HCT116 (cell line): ENCODE results near the gene ZNF529. TPM values are rescaled to one million over a fixed set of nuclear protein-coding genes. Genes with fewer than 3 reads are reported as not detected.

ENCODE experiments used
- ATAC-seq: fragments of 200-7000 bp; cut with Tn5 transposase; 2 replicates; pipeline ENCODE4 v1.9.1; 2020; ENCODE audit warnings: mild to moderate bottlenecking, moderate library complexity
- BruUV-seq: library from RNA; stranded (reverse); fragments of 400-500 nt; replicated peaks from 2 replicates; lab custom pipeline; 2021; lab: Mats Ljungman, UMichigan
- CTCF ChIA-PET: fragments of 300-600 bp; sonication (Branson Sonifier 250); formaldehyde crosslinking; loops from one replicate; lab custom pipeline; 2021; ENCODE audit warnings: antibody characterized with exemption; lab: Charles Lee
- POLR2A ChIA-PET: fragments of 300-600, 350-600 bp; sonication (Branson Sonifier 250); formaldehyde crosslinking; loops from one replicate; lab custom pipeline; 2021; ENCODE audit warnings: antibody characterized with exemption; lab: Charles Lee
- RAD21 ChIA-PET, 2 experiments: fragments of 300-600 bp; sonication (Branson Sonifier 250); formaldehyde crosslinking; loops; one replicate each; lab custom pipeline; 2023; ENCODE audit warnings: low total read pairs in 2 of 2; ENCODE audit not compliant: uncharacterized antibody in 2 of 2, unreplicated experiment in 2 of 2, low non-redundant PET in 1 of 2; lab: Charles Lee
- DNase-seq: peaks from one replicate; pipeline ENCODE4 v3.0.0-alpha.2; 2010; ENCODE audit warnings: low read depth, low spot score
- H2AFZ ChIP-seq: fragments of 200-600 bp; shearing (Covaris generic), sonication (generic); 2 replicates; pipeline ENCODE4 v1.6.1; 2017; ENCODE audit warnings: low read depth, mixed run types, mixed read lengths, antibody characterized with exemption, low read length; ENCODE audit not compliant: poor library complexity, severe bottlenecking
- H3K27ac ChIP-seq: 2 replicates; pipeline ENCODE4 v1.5.1; 2012; ENCODE audit warnings: low read depth, low read length
- H3K27me3 ChIP-seq: fragments of 200-600 bp; sonication (generic); 2 replicates; pipeline ENCODE4 v1.6.1; 2016; ENCODE audit warnings: mixed run types, low read length, mixed read lengths; ENCODE audit not compliant: insufficient read depth
- H3K36me3 ChIP-seq, 2 experiments: fragments of 200-500 bp in 1 of 2; fragments of 200-600 bp in 1 of 2; sonication (Bioruptor generic) in 1 of 2; sonication (generic) in 1 of 2; 2 replicates each; pipeline versions ENCODE4 v1.5.1 to v1.6.1; 2014 to 2016; ENCODE audit warnings: low read length in 2 of 2, inconsistent platforms in 1 of 2, mixed read lengths in 1 of 2, mixed run types in 1 of 2; ENCODE audit not compliant: insufficient read depth in 2 of 2, control insufficient read depth in 1 of 2
- H3K4me1 ChIP-seq, 2 experiments: fragments of 200-600 bp in 1 of 2; sonication (generic) in 1 of 2; 2 replicates each; pipeline versions ENCODE4 v1.5.1 to v1.6.1; 2012 to 2017; ENCODE audit warnings: low read length in 2 of 2, inconsistent platforms in 1 of 2, mild to moderate bottlenecking in 1 of 2, mixed read lengths in 1 of 2, mixed run types in 1 of 2, moderate library complexity in 1 of 2; ENCODE audit not compliant: insufficient read depth in 2 of 2, control insufficient read depth in 1 of 2
- H3K4me2 ChIP-seq: fragments of 200-600 bp; sonication (generic); 2 replicates; pipeline ENCODE4 v1.6.1; 2017; ENCODE audit warnings: mixed run types, low read length, mixed read lengths
- H3K4me3 ChIP-seq, 2 experiments: fragments of 200-600 bp in 1 of 2; sonication (generic) in 1 of 2; replicated peaks in 1 of 2; 2 replicates each; pipeline ENCODE4 v1.5.1; 2011 to 2016; ENCODE audit warnings: low read length in 2 of 2, control low read depth in 1 of 2, low read depth in 1 of 2, mild to moderate bottlenecking in 1 of 2, mixed read lengths in 1 of 2, mixed run types in 1 of 2
- H3K79me2 ChIP-seq: fragments of 200-600 bp; sonication (generic); 2 replicates; pipeline ENCODE4 v1.6.1; 2017; ENCODE audit warnings: mild to moderate bottlenecking, mixed run types, low read length, moderate library complexity, mixed read lengths; ENCODE audit not compliant: insufficient read depth
- H3K9ac ChIP-seq: fragments of 200-600 bp; sonication (generic); 2 replicates; pipeline ENCODE4 v1.6.1; 2016; ENCODE audit warnings: low read length, mixed read lengths
- H3K9me2 ChIP-seq: fragments of 200-600 bp; sonication (generic), shearing (Covaris generic); 2 replicates; pipeline ENCODE4 v1.6.1; 2017; ENCODE audit warnings: mixed run types, mild to moderate bottlenecking, moderate library complexity; ENCODE audit not compliant: insufficient read depth
- H3K9me3 ChIP-seq, 2 experiments: fragments of 200-500 bp in 1 of 2; fragments of 200-600 bp in 1 of 2; sonication (Bioruptor generic) in 1 of 2; sonication (generic) in 1 of 2; 2 replicates each; pipeline ENCODE4 v1.6.1; 2014 to 2017; ENCODE audit warnings: low read length in 2 of 2, mixed read lengths in 2 of 2, inconsistent platforms in 1 of 2, low read depth in 1 of 2, mild to moderate bottlenecking in 1 of 2, mixed run types in 1 of 2, moderate library complexity in 1 of 2; ENCODE audit not compliant: control insufficient read depth in 1 of 2, insufficient read depth in 1 of 2
- H4K20me1 ChIP-seq: fragments of 200-600 bp; sonication (generic), shearing (Covaris generic); 2 replicates; pipeline ENCODE4 v1.6.1; 2017; ENCODE audit warnings: mixed run types, mild to moderate bottlenecking, moderate library complexity; ENCODE audit not compliant: insufficient read depth
- CEBPB ChIP-seq: IDR thresholded peaks from 2 replicates; pipeline ENCODE4 v1.6.1; 2012; ENCODE audit warnings: low read depth
- JUND ChIP-seq: IDR thresholded peaks from 2 replicates; pipeline ENCODE4 v1.6.1; 2012
- POLR2A ChIP-seq: IDR thresholded peaks from 2 replicates; pipeline ENCODE4 v1.7.0; 2011; ENCODE audit warnings: borderline replicate concordance; ENCODE audit not compliant: insufficient read depth, insufficient read length; ENCODE audit errors: extremely low read depth
- SIN3A ChIP-seq: IDR thresholded peaks from 2 replicates; pipeline ENCODE4 v1.6.1; 2012; ENCODE audit warnings: low read depth
- SRF ChIP-seq: IDR thresholded peaks from 2 replicates; pipeline ENCODE4 v1.6.1; 2012; ENCODE audit warnings: low read depth
- TCF7L2 ChIP-seq: IDR thresholded peaks from 2 replicates; pipeline ENCODE4 v1.7.0; 2011; ENCODE audit warnings: borderline replicate concordance, inconsistent platforms; ENCODE audit not compliant: insufficient read depth, insufficient read length; ENCODE audit errors: extremely low read depth
- ZNF274 ChIP-seq: fragments of 200-500 bp; sonication (Bioruptor generic); IDR thresholded peaks from 2 replicates; pipeline ENCODE4 v1.6.1; 2014; ENCODE audit warnings: mild to moderate bottlenecking, low read depth, low read length, inconsistent platforms
- intact Hi-C: fragments of 100-400 bp; cut with micrococcal nuclease; formaldehyde crosslinking; loops from 2 replicates; pipeline ENCODE4 v1.10.0; 2022
- total RNA-seq: library from RNA; stranded (reverse); gene quantifications from one replicate; pipeline ENCODE4 v1.2.1, GENCODE V29; 2021; ENCODE audit not compliant: unreplicated experiment
- TF ChIP-seq, protein P1 (sequence below): IDR thresholded peaks from 2 replicates; pipeline ENCODE4 v1.6.1; 2012
- TF ChIP-seq, protein P2 (sequence below), 3 experiments: fragments of 200-600 bp in 1 of 3; sonication (generic) in 1 of 3; IDR thresholded peaks in 2 of 3; conservative IDR thresholded peaks in 1 of 3; 2 replicates each; pipeline ENCODE4 v1.5.1; 2012 to 2017; ENCODE audit warnings: low read depth in 2 of 3, low read length in 2 of 3, antibody characterized with exemption in 1 of 3, borderline replicate concordance in 1 of 3, control low read depth in 1 of 3, mild to moderate bottlenecking in 1 of 3, mixed read lengths in 1 of 3, mixed run types in 1 of 3, moderate library complexity in 1 of 3; ENCODE audit not compliant: insufficient read depth in 1 of 3
- TF ChIP-seq, protein P3 (sequence below): IDR thresholded peaks from 2 replicates; pipeline ENCODE4 v1.6.1; 2012; ENCODE audit warnings: low read depth

The ZNF529 gene
- total RNA-seq, 1 experiment from 2014 or later = 0.30 TPM

DNA sequence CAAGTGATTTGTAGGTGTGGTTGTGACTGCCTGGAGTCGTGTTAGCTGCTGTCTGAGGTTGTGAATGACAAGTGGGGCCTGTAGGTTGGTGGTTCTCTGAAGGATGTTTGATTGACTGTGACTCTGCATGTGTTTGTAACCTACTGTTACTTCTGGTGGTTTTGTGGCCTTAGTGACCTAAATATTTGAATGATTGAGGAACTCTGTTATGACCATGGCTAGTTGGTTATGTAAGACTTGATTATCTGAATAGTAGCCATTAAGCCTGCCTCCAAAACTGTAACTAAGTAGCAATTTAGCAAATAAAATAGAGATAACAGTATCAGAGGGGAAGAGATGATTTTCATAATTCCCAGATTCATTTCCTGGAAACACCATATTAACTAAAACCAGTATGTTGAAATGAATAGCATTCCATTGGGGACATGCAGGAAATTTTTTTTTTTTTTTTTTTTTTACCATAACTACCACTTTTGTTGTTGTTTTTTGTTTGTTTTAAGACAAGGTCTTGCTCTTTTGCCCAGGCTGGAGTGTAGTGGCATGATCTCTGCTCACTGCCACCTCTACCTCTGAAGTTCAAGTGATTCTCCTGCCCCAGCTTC, 32.9 kb upstream of the ZNF529 start:
- ChIA-PET CTCF (no interaction called here), RAD21 (no interaction called here), POLR2A (no interaction called here)
- intact Hi-C loops = no loop called here
- Histone ChIP-seq H3K27me3 (no peaks in the 10 kb centered on the region), H3K27ac (no peak overlapping the region), H3K79me2 (no peaks in the 10 kb centered on the region), H4K20me1 (no peaks in the 10 kb centered on the region), H3K9me2 (no peaks in the 10 kb centered on the region), H3K36me3 (no peaks in the 10 kb centered on the region), H3K9me3 (peaks cover 7 to 21% of the 10 kb centered on the region in 2 experiments; a peak in 2 of 4 replicates), H3K4me3 (no peak overlapping the region), H3K9ac (no peak overlapping the region), H3K4me2 (no peak overlapping the region), H2AFZ (no peak overlapping the region), H3K4me1 (no peaks in the 10 kb centered on the region)
- TF ChIP-seq POLR2A = no peak
- TF ChIP-seq ZNF274 = no peak
- TF ChIP-seq, protein P1, sequence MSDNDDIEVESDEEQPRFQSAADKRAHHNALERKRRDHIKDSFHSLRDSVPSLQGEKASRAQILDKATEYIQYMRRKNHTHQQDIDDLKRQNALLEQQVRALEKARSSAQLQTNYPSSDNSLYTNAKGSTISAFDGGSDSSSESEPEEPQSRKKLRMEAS = no peak
- no peak for TF ChIP-seq CEBPB
- DNase-seq = no peak
- BruUV-seq = no TSS peak
- ATAC-seq = no peak

DNA sequence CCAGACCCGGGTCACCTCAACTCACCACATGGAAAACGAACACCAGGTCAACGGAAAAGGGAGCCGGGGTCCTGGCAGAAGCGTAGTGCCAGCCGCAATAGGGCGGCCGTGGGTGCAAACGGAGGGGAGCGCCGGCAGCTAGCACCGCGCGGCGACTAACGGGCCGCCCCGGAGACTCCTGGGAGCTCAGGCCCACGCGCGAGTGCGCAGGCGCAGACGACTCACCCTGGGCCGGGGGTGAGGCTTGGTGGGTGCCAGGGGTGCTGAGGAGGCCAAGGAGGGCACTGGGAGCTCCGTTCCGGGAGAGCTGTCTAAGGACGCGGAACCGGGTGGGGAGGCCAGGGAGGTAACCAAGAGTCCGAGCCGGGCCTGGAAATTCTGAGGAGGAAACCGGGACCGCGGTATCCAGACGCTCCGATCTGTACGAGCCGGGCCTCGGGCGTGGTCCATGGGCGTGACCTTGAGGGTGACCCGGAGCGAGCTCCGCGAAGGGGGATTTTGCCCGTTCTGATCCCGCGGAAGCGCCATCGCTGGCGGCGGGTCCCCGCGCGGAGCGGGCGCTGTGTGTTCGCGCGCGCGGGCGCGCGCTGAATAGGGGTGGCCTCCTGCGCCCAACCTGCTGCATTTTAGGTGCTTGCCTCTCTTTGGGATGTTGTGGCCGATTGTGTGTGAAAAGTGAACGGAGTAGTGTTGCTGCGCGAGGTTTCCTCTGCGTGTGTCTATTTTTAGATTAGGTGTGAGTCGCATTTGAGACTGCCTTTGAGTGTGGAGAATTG, 32.2 kb upstream of the ZNF529 start, which contains the start of gene ZNF382:
TSS of gene ZNF382 (plus strand) at position 213 of the 776 bp plus-strand sequence. CDS start 4,602 bp downstream, outside the sequence.
- intact Hi-C loops = no loop called here
- Histone ChIP-seq H3K9ac (no peak within 1 kb of the TSS), H3K9me2 (no peaks in the 10 kb centered on the region), H3K27me3 (no peaks in the 10 kb centered on the region), H3K27ac (no peak within 1 kb of the TSS), H3K4me2 (no peak within 1 kb of the TSS), H3K4me3 (no peak within 1 kb of the TSS), H3K9me3 (peaks cover 7 to 23% of the 10 kb centered on the region in 2 experiments; a peak in 2 of 4 replicates), H2AFZ (no peak within 1 kb of the TSS), H3K36me3 (no peaks in the 10 kb centered on the region), H4K20me1 (no peaks in the 10 kb centered on the region), H3K79me2 (no peaks in the 10 kb centered on the region), H3K4me1 (no peaks in the 10 kb centered on the region)
- no TSS peak for BruUV-seq
- ChIA-PET POLR2A (no interaction called here), RAD21 (no interaction called here), CTCF (no interaction called here)
- ATAC-seq (no peak), DNase-seq (no peak)
- TF ChIP-seq JUND (no peak), SRF (no peak), SIN3A (no peak), TCF7L2 (no peak)
- TF ChIP-seq, protein P2, sequence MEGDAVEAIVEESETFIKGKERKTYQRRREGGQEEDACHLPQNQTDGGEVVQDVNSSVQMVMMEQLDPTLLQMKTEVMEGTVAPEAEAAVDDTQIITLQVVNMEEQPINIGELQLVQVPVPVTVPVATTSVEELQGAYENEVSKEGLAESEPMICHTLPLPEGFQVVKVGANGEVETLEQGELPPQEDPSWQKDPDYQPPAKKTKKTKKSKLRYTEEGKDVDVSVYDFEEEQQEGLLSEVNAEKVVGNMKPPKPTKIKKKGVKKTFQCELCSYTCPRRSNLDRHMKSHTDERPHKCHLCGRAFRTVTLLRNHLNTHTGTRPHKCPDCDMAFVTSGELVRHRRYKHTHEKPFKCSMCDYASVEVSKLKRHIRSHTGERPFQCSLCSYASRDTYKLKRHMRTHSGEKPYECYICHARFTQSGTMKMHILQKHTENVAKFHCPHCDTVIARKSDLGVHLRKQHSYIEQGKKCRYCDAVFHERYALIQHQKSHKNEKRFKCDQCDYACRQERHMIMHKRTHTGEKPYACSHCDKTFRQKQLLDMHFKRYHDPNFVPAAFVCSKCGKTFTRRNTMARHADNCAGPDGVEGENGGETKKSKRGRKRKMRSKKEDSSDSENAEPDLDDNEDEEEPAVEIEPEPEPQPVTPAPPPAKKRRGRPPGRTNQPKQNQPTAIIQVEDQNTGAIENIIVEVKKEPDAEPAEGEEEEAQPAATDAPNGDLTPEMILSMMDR (IDR thresholded peaks at IDR 0.05 in 2 of 3, conservative IDR thresholded peaks at IDR 0.05 in 1 of 3; ENCODE audit: borderline replicate concordance in 1 of 3, insufficient read depth in 1 of 3, low read depth in 2 of 3, low read length in 2 of 3) = no peak
- TF ChIP-seq, protein P3, sequence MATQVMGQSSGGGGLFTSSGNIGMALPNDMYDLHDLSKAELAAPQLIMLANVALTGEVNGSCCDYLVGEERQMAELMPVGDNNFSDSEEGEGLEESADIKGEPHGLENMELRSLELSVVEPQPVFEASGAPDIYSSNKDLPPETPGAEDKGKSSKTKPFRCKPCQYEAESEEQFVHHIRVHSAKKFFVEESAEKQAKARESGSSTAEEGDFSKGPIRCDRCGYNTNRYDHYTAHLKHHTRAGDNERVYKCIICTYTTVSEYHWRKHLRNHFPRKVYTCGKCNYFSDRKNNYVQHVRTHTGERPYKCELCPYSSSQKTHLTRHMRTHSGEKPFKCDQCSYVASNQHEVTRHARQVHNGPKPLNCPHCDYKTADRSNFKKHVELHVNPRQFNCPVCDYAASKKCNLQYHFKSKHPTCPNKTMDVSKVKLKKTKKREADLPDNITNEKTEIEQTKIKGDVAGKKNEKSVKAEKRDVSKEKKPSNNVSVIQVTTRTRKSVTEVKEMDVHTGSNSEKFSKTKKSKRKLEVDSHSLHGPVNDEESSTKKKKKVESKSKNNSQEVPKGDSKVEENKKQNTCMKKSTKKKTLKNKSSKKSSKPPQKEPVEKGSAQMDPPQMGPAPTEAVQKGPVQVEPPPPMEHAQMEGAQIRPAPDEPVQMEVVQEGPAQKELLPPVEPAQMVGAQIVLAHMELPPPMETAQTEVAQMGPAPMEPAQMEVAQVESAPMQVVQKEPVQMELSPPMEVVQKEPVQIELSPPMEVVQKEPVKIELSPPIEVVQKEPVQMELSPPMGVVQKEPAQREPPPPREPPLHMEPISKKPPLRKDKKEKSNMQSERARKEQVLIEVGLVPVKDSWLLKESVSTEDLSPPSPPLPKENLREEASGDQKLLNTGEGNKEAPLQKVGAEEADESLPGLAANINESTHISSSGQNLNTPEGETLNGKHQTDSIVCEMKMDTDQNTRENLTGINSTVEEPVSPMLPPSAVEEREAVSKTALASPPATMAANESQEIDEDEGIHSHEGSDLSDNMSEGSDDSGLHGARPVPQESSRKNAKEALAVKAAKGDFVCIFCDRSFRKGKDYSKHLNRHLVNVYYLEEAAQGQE = no peak
- TF ChIP-seq, protein P1 = no peak
